Neural cell (in vitro differentiated cells): Measurements from ENCODE around the gene PCMTD2. TPM values are rescaled to one million over a fixed set of nuclear protein-coding genes. Genes with fewer than 3 reads are reported as not detected.

Experiments
- H2AFZ ChIP-seq: fragments of 200-600, 300-800 bp; sonication (generic), shearing (Covaris generic); 2 replicates; pipeline ENCODE4 v1.6.0; 2014; ENCODE audit warnings: low read depth, mild to moderate bottlenecking, antibody characterized with exemption, low read length, moderate library complexity
- H3F3A ChIP-seq: fragments of 200-600 bp; shearing (Covaris generic); 2 replicates; pipeline ENCODE4 v1.6.1; 2016; ENCODE audit warnings: mild to moderate bottlenecking, moderate library complexity, mixed read lengths, antibody characterized with exemption, low read length; ENCODE audit not compliant: insufficient read depth, poor library complexity, severe bottlenecking
- H3K27ac ChIP-seq: fragments of 200-600, 300-800 bp; sonication (generic), shearing (Covaris generic); 2 replicates; pipeline ENCODE4 v1.5.1; 2014; ENCODE audit warnings: mild to moderate bottlenecking, low read length, moderate library complexity
- H3K27me3 ChIP-seq: fragments of 300-800, 200-600 bp; sonication (generic), shearing (Covaris generic); 2 replicates; pipeline ENCODE4 v1.6.0; 2014; ENCODE audit warnings: mild to moderate bottlenecking, low read depth, low read length, moderate library complexity; ENCODE audit not compliant: insufficient read depth
- H3K36me3 ChIP-seq: fragments of 300-800, 200-600 bp; sonication (generic), shearing (Covaris generic); 2 replicates; pipeline ENCODE4 v1.5.1; 2014; ENCODE audit warnings: mild to moderate bottlenecking, antibody characterized with exemption, low read length, moderate library complexity; ENCODE audit not compliant: insufficient read depth
- H3K4me2 ChIP-seq: fragments of 300-800, 200-600 bp; sonication (generic), shearing (Covaris generic); 2 replicates; pipeline ENCODE4 v1.6.0; 2014; ENCODE audit warnings: mild to moderate bottlenecking, low read length
- H3K4me3 ChIP-seq: fragments of 300-800, 200-600 bp; sonication (generic), shearing (Covaris generic); 2 replicates; pipeline ENCODE4 v1.5.1; 2014; ENCODE audit warnings: mild to moderate bottlenecking, low read length, moderate library complexity
- H3K79me2 ChIP-seq: fragments of 200-600 bp; shearing (Covaris generic); replicated peaks from 2 replicates; pipeline ENCODE4 v1.6.0; 2014; ENCODE audit warnings: mild to moderate bottlenecking, low read length, moderate library complexity; ENCODE audit not compliant: insufficient read depth
- H3K9ac ChIP-seq: fragments of 300-800, 200-600 bp; sonication (generic), shearing (Covaris generic); 2 replicates; pipeline ENCODE4 v1.6.1; 2016; ENCODE audit warnings: mild to moderate bottlenecking, low read length, mixed read lengths
- H3K9me2 ChIP-seq: fragments of 200-600 bp; shearing (Covaris generic); 2 replicates; pipeline ENCODE4 v1.6.1; 2016; ENCODE audit warnings: mild to moderate bottlenecking, low read length, mixed read lengths; ENCODE audit not compliant: insufficient read depth
- H3K9me3 ChIP-seq: fragments of 200-600, 300-800 bp; sonication (generic), shearing (Covaris generic); 2 replicates; pipeline ENCODE4 v1.6.1; 2016; ENCODE audit warnings: mild to moderate bottlenecking, mixed run types, low read length, moderate library complexity, mixed read lengths
- H4K20me1 ChIP-seq: fragments of 200-600 bp; shearing (Covaris generic); 2 replicates; pipeline ENCODE4 v1.6.1; 2016; ENCODE audit warnings: mild to moderate bottlenecking, mixed run types; ENCODE audit not compliant: insufficient read depth
- EP300 ChIP-seq: fragments of 450-650 bp; conservative IDR thresholded peaks from 2 replicates; pipeline ENCODE4 v1.6.1; 2014; ENCODE audit warnings: antibody characterized with exemption, mild to moderate bottlenecking, moderate library complexity; ENCODE audit not compliant: poor library complexity, severe bottlenecking
- EZH2 ChIP-seq: fragments of 200-600, 300-800 bp; shearing (Covaris generic), sonication (generic); IDR thresholded peaks from 2 replicates; pipeline ENCODE4 v1.6.1; 2014; ENCODE audit warnings: antibody characterized with exemption, low read length, borderline replicate concordance, mild to moderate bottlenecking; ENCODE audit not compliant: insufficient read depth, poor library complexity, severe bottlenecking
- MXI1 ChIP-seq: fragments of 450-650 bp; conservative IDR thresholded peaks from 2 replicates; pipeline ENCODE4 v1.6.1; 2014; ENCODE audit warnings: antibody characterized with exemption, mild to moderate bottlenecking; ENCODE audit not compliant: poor library complexity, severe bottlenecking
- POLR2AphosphoS5 ChIP-seq: IDR thresholded peaks from 2 replicates; pipeline ENCODE4 v1.6.1; 2012
- RAD21 ChIP-seq: fragments of 450-650 bp; conservative IDR thresholded peaks from 2 replicates; pipeline ENCODE4 v1.6.1; 2014; ENCODE audit warnings: antibody characterized with exemption, mild to moderate bottlenecking, moderate library complexity
- SMC3 ChIP-seq: fragments of 450-650 bp; conservative IDR thresholded peaks from 2 replicates; pipeline ENCODE4 v1.6.1; 2014; ENCODE audit warnings: antibody characterized with exemption, mild to moderate bottlenecking, moderate library complexity; ENCODE audit not compliant: poor library complexity
- TAF1 ChIP-seq: IDR thresholded peaks from 2 replicates; pipeline ENCODE4 v1.6.1; 2012; ENCODE audit warnings: low read depth
- polyA plus RNA-seq: library from polyadenylated mRNA; depleted of rRNA; stranded (reverse); fragments of >200 nt; gene quantifications from 2 replicates; pipeline ENCODE4 v1.2.3, GENCODE V29; 2014
- TF ChIP-seq, protein P1 (sequence below): IDR thresholded peaks from 2 replicates; pipeline ENCODE4 v1.6.1; 2012; ENCODE audit warnings: borderline replicate concordance
- TF ChIP-seq, protein P2 (sequence below): fragments of 450-650 bp; IDR thresholded peaks from 2 replicates; pipeline ENCODE4 v1.5.1; 2014; ENCODE audit warnings: antibody characterized with exemption, mild to moderate bottlenecking, moderate library complexity; ENCODE audit not compliant: poor library complexity, severe bottlenecking

PCMTD2 gene
- polyA plus RNA-seq, 1 donor from 2014 or later: 270 TPM

DNA sequence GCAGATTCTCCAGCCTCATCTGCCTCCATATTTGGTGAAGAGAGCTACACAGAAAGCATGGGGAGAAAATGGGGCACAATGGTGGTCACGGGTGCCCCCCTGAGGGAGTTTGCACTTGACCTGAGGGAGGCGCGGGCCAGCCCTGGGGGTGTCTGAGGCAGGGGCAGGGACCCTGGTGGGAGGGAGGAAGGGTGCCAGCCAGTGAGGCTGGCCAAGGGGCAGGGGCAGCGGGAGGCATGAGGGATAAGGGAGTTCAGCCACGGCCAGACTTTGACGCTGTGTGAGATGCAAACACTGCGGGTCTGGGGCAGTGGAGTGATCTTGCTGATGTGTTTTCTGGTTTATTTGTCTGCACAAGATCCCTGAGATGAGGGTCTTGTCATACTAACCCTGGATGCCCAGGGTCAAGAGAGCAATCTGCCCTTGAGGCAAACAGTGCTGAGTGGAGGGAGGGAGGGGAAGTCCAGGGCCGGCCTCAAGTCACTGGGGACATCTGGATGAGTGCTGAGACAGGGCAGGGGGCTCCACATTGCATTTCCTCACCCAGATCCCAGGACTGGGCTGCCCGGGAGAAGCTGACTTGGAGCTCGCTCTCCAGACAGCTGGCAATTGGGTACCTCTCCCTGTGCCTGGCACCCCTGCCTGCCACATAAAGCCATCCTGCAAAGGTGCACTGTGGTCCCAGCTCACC is 8.8 kb upstream of the PCMTD2 start:
- no peak overlapping the region for H3K4me2 ChIP-seq
- H3K4me3 ChIP-seq: no peak overlapping the region
- H3K9ac ChIP-seq: no peak overlapping the region
- no peaks in the 10 kb centered on the region for H3F3A ChIP-seq
- H3K9me3 ChIP-seq: no peaks in the 10 kb centered on the region
- H3K9me2 ChIP-seq: no peaks in the 10 kb centered on the region
- no peaks in the 10 kb centered on the region for H3K79me2 ChIP-seq
- no peaks in the 10 kb centered on the region for H4K20me1 ChIP-seq
- H2AFZ ChIP-seq: no peak overlapping the region
- TF ChIP-seq, protein P1, sequence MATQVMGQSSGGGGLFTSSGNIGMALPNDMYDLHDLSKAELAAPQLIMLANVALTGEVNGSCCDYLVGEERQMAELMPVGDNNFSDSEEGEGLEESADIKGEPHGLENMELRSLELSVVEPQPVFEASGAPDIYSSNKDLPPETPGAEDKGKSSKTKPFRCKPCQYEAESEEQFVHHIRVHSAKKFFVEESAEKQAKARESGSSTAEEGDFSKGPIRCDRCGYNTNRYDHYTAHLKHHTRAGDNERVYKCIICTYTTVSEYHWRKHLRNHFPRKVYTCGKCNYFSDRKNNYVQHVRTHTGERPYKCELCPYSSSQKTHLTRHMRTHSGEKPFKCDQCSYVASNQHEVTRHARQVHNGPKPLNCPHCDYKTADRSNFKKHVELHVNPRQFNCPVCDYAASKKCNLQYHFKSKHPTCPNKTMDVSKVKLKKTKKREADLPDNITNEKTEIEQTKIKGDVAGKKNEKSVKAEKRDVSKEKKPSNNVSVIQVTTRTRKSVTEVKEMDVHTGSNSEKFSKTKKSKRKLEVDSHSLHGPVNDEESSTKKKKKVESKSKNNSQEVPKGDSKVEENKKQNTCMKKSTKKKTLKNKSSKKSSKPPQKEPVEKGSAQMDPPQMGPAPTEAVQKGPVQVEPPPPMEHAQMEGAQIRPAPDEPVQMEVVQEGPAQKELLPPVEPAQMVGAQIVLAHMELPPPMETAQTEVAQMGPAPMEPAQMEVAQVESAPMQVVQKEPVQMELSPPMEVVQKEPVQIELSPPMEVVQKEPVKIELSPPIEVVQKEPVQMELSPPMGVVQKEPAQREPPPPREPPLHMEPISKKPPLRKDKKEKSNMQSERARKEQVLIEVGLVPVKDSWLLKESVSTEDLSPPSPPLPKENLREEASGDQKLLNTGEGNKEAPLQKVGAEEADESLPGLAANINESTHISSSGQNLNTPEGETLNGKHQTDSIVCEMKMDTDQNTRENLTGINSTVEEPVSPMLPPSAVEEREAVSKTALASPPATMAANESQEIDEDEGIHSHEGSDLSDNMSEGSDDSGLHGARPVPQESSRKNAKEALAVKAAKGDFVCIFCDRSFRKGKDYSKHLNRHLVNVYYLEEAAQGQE: no peak
- TF ChIP-seq SMC3 (no peak), EP300 (no peak), TAF1 (no peak), POLR2AphosphoS5 (peak; percentile 16)
- H3K27ac ChIP-seq: no peak overlapping the region
- H3K36me3 ChIP-seq: peaks cover 4% of the 10 kb centered on the region
- no peaks in the 10 kb centered on the region for H3K27me3 ChIP-seq

DNA sequence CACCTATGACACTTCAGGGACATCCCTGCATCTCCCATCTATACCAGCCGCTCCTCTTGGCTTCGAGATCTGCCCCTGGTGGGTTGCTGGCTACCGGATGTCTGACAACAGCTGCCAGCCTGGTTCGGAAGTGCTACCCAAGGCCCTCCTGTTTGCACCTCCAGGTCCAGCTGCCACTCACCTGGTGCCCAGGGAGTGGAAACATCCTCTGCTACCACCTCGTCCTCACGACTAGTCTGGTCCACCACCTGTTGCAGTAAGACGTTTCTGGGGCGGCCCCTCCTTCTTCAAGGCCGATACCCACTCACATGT is 8.3 kb upstream of the PCMTD2 start:
- H3K79me2 ChIP-seq: no peaks in the 10 kb centered on the region
- no peak overlapping the region for H3K4me2 ChIP-seq
- no peaks in the 10 kb centered on the region for H3K27me3 ChIP-seq
- no peaks in the 10 kb centered on the region for H3K36me3 ChIP-seq
- TF ChIP-seq, protein P2, sequence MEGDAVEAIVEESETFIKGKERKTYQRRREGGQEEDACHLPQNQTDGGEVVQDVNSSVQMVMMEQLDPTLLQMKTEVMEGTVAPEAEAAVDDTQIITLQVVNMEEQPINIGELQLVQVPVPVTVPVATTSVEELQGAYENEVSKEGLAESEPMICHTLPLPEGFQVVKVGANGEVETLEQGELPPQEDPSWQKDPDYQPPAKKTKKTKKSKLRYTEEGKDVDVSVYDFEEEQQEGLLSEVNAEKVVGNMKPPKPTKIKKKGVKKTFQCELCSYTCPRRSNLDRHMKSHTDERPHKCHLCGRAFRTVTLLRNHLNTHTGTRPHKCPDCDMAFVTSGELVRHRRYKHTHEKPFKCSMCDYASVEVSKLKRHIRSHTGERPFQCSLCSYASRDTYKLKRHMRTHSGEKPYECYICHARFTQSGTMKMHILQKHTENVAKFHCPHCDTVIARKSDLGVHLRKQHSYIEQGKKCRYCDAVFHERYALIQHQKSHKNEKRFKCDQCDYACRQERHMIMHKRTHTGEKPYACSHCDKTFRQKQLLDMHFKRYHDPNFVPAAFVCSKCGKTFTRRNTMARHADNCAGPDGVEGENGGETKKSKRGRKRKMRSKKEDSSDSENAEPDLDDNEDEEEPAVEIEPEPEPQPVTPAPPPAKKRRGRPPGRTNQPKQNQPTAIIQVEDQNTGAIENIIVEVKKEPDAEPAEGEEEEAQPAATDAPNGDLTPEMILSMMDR: no peak
- TF ChIP-seq SMC3: no peak
- no peak for TF ChIP-seq TAF1
- no peak for TF ChIP-seq POLR2AphosphoS5
- TF ChIP-seq EZH2: no peak
- no peak for TF ChIP-seq EP300
- TF ChIP-seq RAD21: no peak
- no peak for TF ChIP-seq MXI1
- TF ChIP-seq, protein P1: no peak
- no peak overlapping the region for H3K27ac ChIP-seq
- H3K9me3 ChIP-seq: no peaks in the 10 kb centered on the region
- H3K4me3 ChIP-seq: no peak overlapping the region
- no peaks in the 10 kb centered on the region for H3F3A ChIP-seq
- H2AFZ ChIP-seq: no peak overlapping the region
- no peaks in the 10 kb centered on the region for H3K9me2 ChIP-seq
- no peaks in the 10 kb centered on the region for H4K20me1 ChIP-seq
- no peak overlapping the region for H3K9ac ChIP-seq
